Measurements from ENCODE around the gene TIAM2. TPM values are rescaled to one million over a fixed set of nuclear protein-coding genes. Genes with fewer than 3 reads are reported as not detected.

The TIAM2 gene
- total and polyA plus RNA-seq, 8 donors: 1.1 to 44.2 (median 5.5) TPM

DNA sequence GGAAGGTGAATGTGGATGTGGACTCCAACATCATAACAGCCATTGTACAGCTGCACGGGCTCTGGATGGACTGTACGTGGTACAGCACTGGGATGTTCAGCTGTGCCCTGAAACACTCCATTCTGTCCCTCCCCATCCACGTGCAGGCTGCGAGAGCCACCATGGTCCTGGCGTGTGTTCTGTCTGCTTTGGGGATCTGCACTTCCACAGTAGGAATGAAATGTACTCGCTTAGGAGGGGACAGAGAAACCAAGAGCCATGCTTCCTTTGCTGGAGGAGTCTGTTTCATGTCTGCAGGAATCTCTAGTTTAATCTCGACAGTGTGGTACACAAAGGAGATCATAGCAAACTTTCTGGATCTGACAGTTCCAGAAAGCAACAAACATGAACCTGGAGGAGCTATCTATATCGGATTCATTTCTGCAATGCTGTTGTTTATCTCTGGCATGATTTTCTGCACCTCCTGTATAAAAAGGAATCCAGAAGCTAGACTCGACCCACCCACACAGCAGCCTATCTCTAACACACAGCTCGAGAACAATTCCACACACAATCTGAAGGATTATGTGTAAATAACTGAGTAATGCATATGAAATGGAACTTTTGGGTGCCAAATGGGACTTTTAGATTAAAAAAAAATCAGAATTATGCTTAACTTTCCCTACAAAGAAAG, 280.8 kb downstream of the TIAM2 start:
- TF ChIP-seq, protein P1, sequence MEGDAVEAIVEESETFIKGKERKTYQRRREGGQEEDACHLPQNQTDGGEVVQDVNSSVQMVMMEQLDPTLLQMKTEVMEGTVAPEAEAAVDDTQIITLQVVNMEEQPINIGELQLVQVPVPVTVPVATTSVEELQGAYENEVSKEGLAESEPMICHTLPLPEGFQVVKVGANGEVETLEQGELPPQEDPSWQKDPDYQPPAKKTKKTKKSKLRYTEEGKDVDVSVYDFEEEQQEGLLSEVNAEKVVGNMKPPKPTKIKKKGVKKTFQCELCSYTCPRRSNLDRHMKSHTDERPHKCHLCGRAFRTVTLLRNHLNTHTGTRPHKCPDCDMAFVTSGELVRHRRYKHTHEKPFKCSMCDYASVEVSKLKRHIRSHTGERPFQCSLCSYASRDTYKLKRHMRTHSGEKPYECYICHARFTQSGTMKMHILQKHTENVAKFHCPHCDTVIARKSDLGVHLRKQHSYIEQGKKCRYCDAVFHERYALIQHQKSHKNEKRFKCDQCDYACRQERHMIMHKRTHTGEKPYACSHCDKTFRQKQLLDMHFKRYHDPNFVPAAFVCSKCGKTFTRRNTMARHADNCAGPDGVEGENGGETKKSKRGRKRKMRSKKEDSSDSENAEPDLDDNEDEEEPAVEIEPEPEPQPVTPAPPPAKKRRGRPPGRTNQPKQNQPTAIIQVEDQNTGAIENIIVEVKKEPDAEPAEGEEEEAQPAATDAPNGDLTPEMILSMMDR (IDR thresholded peaks at IDR 0.05): no peak
- TF ChIP-seq POLR2AphosphoS5 (IDR thresholded peaks at IDR 0.05): no peak
- TF ChIP-seq EP300 (IDR thresholded peaks at IDR 0.05): no peak
- TF ChIP-seq POLR2A (IDR thresholded peaks at IDR 0.05): no peak
- intact Hi-C loops (cut with DNase I; ENCODE audit: low total_unique reads): no loop called here
- no peak for DNase-seq
- 29 to 53% (median 33%) methylated on average over 10 of the region's 10 CpGs for WGBS, 5 donors
- H3K9me3 ChIP-seq: no peaks in the 10 kb centered on the region
- peaks cover 0 to 8% (median 3%) of the 10 kb centered on the region in 4 donors for H3K36me3 ChIP-seq
- H3K27me3 ChIP-seq: no peaks in the 10 kb centered on the region
- peak overlapping the region in 4 of 5 donors; percentile 2 to 59 (median 39) for H3K27ac ChIP-seq
- no peak overlapping the region for H3K4me3 ChIP-seq
- H3K4me1 ChIP-seq: peaks cover 0 to 62% (median 32%) of the 10 kb centered on the region in 4 donors

DNA sequence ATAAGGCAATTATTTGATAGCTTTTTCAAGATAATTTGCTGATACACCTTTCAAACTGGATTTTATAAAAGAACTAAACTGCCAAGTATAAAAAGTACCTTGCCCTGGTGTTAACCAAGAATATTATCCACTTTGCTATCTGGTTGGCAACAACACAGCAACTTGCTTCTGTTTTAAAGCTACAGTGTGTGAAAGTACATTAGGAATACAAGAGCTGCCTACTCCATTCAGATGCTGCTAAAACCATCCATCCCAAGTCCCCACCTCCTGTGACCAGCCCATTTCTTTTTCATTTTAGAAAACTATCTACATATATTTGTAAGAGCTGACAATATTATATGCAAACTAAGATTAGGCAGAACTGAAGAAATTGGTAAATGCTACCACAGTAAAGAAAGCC, 281.5 kb downstream of the TIAM2 start:
- H3K4me3 ChIP-seq: no peak overlapping the region
- peak overlapping the region in 1 of 5 donors; percentile 29 for H3K27ac ChIP-seq
- intact Hi-C loops (cut with DNase I; ENCODE audit: low total_unique reads): no loop called here
- H3K27me3 ChIP-seq: no peaks in the 10 kb centered on the region
- no peak for DNase-seq
- peaks cover 0 to 8% (median 3%) of the 10 kb centered on the region in 4 donors for H3K36me3 ChIP-seq
- H3K4me1 ChIP-seq: peaks cover 0 to 57% (median 29%) of the 10 kb centered on the region in 4 donors
- TF ChIP-seq, protein P1 (IDR thresholded peaks at IDR 0.05): no peak
- no peak for TF ChIP-seq POLR2AphosphoS5 (IDR thresholded peaks at IDR 0.05)
- no peak for TF ChIP-seq POLR2A (IDR thresholded peaks at IDR 0.05)
- TF ChIP-seq EP300 (IDR thresholded peaks at IDR 0.05): no peak
- no peaks in the 10 kb centered on the region for H3K9me3 ChIP-seq

DNA sequence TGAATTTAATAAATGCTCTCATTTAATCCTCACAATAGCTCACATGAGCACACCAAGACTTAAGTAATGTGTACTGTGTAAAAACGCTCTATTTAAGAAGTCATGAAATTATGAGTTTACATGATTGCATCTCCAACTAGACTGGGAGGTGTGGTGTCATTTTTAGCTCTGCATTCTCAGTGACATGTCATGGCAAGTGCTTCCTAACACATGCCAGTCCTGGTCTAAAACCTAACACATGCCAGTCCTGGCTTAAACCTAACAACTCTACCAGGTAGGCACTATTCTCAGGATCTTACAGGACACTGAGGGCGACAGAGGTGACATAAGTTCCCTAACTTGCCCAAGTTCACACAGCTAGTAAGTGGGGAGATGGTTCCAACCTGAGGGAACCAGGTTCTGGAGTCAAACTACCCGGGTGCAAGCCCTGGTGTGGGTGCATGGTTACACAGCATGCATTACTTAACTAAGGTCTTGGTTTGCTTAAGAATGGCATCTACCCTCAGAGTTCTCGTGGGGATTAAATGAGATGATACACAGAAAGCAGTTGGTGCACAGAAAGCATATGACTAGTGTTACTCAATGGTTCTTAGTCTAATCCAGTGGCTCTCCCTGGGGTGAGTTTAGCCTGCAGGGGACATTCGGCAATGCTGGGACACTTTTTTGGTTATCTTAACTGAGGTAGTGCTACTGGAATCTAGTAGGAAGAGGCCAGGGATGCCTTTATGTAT, 283.4 kb downstream of the TIAM2 start:
- intact Hi-C loops (cut with DNase I; ENCODE audit: low total_unique reads): no loop called here
- TF ChIP-seq POLR2A (IDR thresholded peaks at IDR 0.05): no peak
- TF ChIP-seq, protein P1 (IDR thresholded peaks at IDR 0.05): no peak
- TF ChIP-seq EP300 (IDR thresholded peaks at IDR 0.05): no peak
- no peak for TF ChIP-seq POLR2AphosphoS5 (IDR thresholded peaks at IDR 0.05)
- WGBS, 5 donors: 84 to 96% (median 95%) methylated on average over 4 to 5 of the region's 5 CpGs
- Histone ChIP-seq H3K9me3 (no peaks in the 10 kb centered on the region), H3K4me3 (no peak overlapping the region), H3K27me3 (no peaks in the 10 kb centered on the region), H3K27ac (no peak overlapping the region), H3K4me1 (peaks cover 0 to 43% (median 20%) of the 10 kb centered on the region in 4 donors), H3K36me3 (peaks cover 0 to 16% (median 7%) of the 10 kb centered on the region in 4 donors)
- DNase-seq: no peak

DNA sequence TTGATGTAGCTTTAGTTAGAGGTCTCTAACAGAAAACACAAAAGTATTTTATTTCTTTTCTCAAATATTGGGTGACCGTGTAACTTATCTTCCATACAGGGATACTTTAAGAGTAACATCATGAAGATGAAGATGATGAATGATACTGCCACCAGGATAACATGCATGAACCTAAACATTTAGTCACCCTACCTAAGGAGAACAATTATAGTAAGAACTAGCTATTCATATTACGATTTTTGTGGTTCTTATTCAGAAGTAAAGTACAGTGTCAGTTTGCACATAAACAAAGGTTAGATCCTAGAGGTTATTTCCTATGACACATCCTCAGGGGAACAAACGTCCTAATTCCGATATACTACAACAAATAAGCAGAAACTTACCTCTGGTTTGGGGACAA, 289.7 kb downstream of the TIAM2 start:
- H3K36me3 ChIP-seq: peaks cover 0 to 46% (median 40%) of the 10 kb centered on the region in 4 donors
- peaks cover 0 to 4% (median 0%) of the 10 kb centered on the region in 4 donors for H3K4me1 ChIP-seq
- DNase-seq: no peak
- intact Hi-C loops (cut with DNase I; ENCODE audit: low total_unique reads): no loop called here
- no peaks in the 10 kb centered on the region for H3K9me3 ChIP-seq
- TF ChIP-seq POLR2A (IDR thresholded peaks at IDR 0.05): no peak
- no peak for TF ChIP-seq EP300 (IDR thresholded peaks at IDR 0.05)
- TF ChIP-seq POLR2AphosphoS5 (IDR thresholded peaks at IDR 0.05): no peak
- TF ChIP-seq, protein P1 (IDR thresholded peaks at IDR 0.05): no peak
- no peak overlapping the region for H3K27ac ChIP-seq
- no peaks in the 10 kb centered on the region for H3K27me3 ChIP-seq
- 86 to 93% (median 89%) methylated on average over 4 of the region's 4 CpGs for WGBS, 5 donors
- H3K4me3 ChIP-seq: no peak overlapping the region
